Epithelial cell of proximal tubule (primary cell): Measurements from ENCODE around the gene ZNF469. TPM values are rescaled to one million over a fixed set of nuclear protein-coding genes. Genes with fewer than 3 reads are reported as not detected.
"Not testable (repeated sequence)": the region's sequence is repeated elsewhere in the genome, so short reads cannot be mapped to it uniquely, and the experiment has no call there.

Source experiments
- DNase-seq: peaks from one replicate; pipeline ENCODE4 v3.0.0-alpha.2; 2011; ENCODE audit warnings: low read depth
- H3K4me3 ChIP-seq: 2 replicates; pipeline ENCODE4 v1.5.1; 2011; ENCODE audit warnings: low read depth, mild to moderate bottlenecking, low read length
- total RNA-seq: library from RNA; depleted of rRNA; stranded (reverse); fragments of >200 nt; gene quantifications from 2 replicates; pipeline ENCODE4 v1.2.3, GENCODE V29; 2015
- TF ChIP-seq, protein P1 (sequence below): conservative IDR thresholded peaks from 2 replicates; pipeline ENCODE4 v1.5.1; 2012; ENCODE audit warnings: low read depth, mild to moderate bottlenecking, low read length

Gene ZNF469
- total RNA-seq, 1 donor from 2014 or later, result 2.2 TPM

DNA sequence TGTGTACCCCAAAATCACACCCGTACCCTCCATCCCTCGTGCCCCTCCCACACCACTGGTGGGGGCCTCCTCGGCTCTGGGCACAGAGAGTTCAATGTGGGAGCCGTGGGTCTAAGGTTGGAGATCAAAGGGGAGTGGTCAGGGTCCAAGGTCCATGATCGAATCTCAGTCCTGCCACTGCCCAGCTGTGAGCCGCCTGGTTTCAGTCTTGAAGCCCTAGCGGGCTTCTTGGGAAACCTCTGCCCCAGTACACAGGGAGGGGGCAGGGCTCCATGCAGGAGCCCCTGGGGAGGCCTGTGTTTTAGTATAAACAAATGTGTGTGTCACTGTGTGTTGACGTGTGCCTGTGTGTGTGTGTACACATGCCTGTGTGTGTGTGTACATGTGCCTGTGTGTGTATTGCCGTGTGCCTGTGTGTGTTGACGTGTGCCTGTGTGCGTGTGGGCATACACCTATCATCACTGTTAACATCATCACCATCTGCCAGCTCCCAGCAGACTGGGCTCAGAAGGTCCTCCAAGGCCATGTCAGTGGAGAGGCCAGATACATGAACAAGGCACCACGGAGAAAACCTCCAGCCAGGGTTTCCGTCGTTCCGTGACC lies 26.5 kb upstream of the ZNF469 start:
- TF ChIP-seq, protein P1, sequence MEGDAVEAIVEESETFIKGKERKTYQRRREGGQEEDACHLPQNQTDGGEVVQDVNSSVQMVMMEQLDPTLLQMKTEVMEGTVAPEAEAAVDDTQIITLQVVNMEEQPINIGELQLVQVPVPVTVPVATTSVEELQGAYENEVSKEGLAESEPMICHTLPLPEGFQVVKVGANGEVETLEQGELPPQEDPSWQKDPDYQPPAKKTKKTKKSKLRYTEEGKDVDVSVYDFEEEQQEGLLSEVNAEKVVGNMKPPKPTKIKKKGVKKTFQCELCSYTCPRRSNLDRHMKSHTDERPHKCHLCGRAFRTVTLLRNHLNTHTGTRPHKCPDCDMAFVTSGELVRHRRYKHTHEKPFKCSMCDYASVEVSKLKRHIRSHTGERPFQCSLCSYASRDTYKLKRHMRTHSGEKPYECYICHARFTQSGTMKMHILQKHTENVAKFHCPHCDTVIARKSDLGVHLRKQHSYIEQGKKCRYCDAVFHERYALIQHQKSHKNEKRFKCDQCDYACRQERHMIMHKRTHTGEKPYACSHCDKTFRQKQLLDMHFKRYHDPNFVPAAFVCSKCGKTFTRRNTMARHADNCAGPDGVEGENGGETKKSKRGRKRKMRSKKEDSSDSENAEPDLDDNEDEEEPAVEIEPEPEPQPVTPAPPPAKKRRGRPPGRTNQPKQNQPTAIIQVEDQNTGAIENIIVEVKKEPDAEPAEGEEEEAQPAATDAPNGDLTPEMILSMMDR, result no peak
- H3K4me3 ChIP-seq, result no peak overlapping the region
- no peak for DNase-seq

DNA sequence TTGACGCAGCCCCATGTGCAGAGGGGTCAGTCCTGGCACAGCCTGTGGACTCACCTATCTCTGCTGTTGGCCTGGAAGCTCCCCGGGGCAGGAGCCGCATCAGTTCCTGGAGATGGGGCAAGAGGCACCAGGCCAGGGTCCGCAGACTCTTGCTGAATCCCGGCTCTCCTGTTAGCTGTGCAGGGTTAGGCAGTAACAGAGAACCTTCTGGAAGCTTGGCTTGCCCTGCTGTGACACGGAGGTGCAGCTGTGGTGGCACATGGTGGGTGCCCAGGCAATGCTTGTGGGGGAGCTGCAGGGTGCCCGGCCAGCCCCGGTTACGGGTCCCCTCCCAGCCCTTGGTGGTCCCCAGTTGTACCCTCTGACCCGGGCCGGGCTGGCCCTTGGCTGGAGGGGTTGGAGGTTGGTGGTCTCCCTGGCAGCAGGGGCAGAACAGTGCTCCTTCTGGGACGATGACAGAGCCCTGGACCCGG lies 26.0 kb upstream of the ZNF469 start:
- TF ChIP-seq, protein P1, result no peak
- no peak overlapping the region for H3K4me3 ChIP-seq
- DNase-seq, result no peak

DNA sequence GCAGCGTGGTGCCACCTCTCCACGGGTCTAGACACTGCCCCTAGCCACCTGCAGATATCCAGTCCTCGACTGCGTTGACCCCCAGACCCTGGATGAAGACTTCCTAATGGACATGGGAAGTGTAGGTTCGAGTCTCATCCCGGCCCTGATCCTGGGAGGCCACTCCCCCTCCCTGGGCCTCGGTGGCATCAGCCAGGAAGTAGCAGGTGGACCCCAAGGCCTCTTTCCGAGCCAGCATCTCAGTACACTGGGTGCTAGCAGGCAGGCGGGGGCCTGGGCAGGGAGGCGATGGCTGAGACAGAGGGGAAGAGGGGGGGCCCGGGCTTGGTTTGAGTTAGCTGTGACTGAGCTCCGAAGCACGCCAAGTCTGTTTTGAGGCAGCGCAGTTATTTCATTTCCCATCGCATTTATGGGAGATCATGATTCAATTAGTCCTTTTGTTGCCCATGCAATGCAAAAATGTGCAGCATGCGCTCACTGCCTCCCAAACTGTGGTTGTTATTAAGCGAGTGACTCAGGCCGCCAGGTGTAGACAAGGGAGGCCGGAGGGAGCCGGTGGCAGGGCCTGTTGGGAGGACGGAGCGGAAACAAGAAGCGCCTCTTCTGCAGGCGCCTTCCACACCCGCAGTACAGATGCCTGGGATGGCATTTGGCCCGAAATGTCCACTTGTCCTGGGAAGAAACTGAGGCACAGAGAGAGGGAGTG lies 25.3 kb upstream of the ZNF469 start:
- no peak overlapping the region for H3K4me3 ChIP-seq
- TF ChIP-seq, protein P1, result no peak
- DNase-seq, result no peak

DNA sequence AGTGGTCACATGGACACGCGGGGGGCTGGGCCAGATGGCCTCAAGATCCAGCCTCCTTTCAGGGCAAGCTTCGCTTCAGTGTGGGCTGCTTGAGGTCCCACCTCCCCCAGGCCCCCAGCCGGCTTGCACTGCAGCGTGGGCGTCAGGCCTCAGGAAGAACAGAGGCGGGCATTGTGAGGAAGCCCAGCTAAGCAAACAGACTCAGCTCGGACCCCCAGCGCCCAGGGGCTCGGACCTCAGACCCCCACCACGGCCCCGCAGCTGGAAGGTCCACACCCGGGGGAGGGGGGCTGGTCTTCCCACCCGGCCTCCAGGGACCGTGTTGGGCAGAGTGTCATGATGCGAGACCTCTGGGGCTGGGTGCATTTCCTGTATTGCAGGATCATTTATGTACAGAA lies 24.7 kb upstream of the ZNF469 start:
- no peak for DNase-seq
- TF ChIP-seq, protein P1, result no peak
- no peak overlapping the region for H3K4me3 ChIP-seq

DNA sequence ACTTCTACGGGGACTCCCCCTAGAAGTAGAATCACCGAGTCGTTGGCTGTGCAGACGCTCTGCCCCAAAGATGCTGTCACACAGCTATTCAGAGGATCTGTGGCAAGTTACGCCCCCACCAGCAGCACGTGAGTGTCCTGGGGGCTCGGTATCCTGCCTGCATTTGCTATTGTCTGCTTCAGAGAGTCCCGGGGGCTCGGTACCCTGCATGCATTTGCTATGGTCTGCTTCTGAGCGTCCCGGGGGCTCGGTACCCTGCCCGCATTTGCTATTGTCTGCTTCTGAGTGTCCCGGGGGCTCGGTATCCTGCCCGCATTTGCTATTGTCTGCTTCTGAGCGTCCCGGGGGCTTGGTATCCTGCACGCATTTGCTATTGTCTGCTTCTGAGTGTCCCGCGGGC lies 23.8 kb upstream of the ZNF469 start:
- TF ChIP-seq, protein P1, result no peak
- no peak overlapping the region for H3K4me3 ChIP-seq
- no peak for DNase-seq

DNA sequence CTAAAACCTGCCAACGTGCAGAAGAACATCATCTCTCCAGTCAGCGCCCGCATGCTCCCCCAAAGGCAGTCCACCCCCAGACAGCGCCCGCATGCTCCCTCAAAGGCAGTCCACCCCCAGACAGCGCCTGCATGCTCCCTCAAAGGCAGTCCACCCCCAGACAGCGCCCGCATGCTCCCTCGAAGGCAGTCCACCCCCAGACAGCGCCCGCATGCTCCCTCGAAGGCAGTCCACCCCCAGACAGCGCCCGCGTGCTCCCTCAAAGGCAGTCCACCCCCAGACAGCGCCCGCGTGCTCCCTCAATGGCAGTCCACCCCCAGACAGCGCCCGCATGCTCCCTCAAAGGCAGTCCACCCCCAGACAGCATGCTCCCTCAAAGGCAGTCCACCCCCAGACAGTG lies 22.4 kb upstream of the ZNF469 start:
- not testable (repeated sequence) for H3K4me3 ChIP-seq, DNase-seq

DNA sequence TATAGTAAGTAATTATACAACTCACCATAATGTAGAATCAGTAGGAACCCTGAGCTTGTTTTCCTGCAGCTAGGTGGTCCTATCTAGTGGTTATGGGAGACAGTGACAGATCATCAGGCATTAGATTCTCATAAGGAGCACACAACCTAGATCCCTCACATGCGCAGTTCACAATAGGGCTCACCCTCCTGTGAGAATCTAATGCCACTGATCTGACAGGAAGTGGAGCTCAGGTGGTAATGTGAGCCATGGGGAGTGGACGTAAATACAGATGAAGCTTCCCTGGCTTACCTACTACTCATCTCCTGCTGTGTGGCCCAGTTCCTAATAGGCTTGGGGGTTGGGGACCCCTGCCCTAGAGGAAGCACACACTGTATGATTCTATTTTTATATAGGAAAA lies 21.8 kb upstream of the ZNF469 start:
- DNase-seq, result no peak
- H3K4me3 ChIP-seq, result no peak overlapping the region
- TF ChIP-seq, protein P1, result no peak
